Panc1 (cell line): ENCODE data around the gene LIN7B. TPM values are rescaled to one million over a fixed set of nuclear protein-coding genes. Genes with fewer than 3 reads are reported as not detected.

Experiments used
- ATAC-seq: fragments of 200-7000 bp; cut with Tn5 transposase; 2 replicates; pipeline ENCODE4 v1.9.1; 2020; ENCODE audit warnings: mild to moderate bottlenecking, moderate library complexity
- BruUV-seq: library from RNA; stranded (reverse); fragments of 400-500 nt; replicated peaks from 2 replicates; lab custom pipeline; 2021; lab: Mats Ljungman, UMichigan
- CTCF ChIA-PET: fragments of 300-600 bp; sonication (Branson Sonifier 250); formaldehyde crosslinking; loops from one replicate; lab custom pipeline; 2022; ENCODE audit warnings: antibody characterized with exemption; lab: Charles Lee
- POLR2A ChIA-PET: fragments of 300-600 bp; sonication (Branson Sonifier 250); formaldehyde crosslinking; loops from one replicate; lab custom pipeline; 2022; ENCODE audit warnings: antibody characterized with exemption; lab: Charles Lee
- DNase-seq: peaks from one replicate; pipeline ENCODE4 v3.0.0-alpha.2; 2010; ENCODE audit warnings: low read depth, low spot score
- H3K27ac ChIP-seq: 2 replicates; pipeline ENCODE4 v1.5.1; 2011; ENCODE audit warnings: mild to moderate bottlenecking, low read length, inconsistent platforms
- H3K27me3 ChIP-seq: fragments of 200-500 bp; sonication (Bioruptor generic); 2 replicates; pipeline ENCODE4 v1.6.0; 2014; ENCODE audit warnings: low read length, inconsistent platforms; ENCODE audit not compliant: control insufficient read depth, insufficient read depth
- H3K36me3 ChIP-seq: fragments of 200-500 bp; sonication (Bioruptor generic); 2 replicates; pipeline ENCODE4 v1.5.1; 2014; ENCODE audit warnings: inconsistent platforms, mild to moderate bottlenecking, low read length, moderate library complexity; ENCODE audit not compliant: control insufficient read depth, insufficient read depth
- H3K4me1 ChIP-seq: 2 replicates; pipeline ENCODE4 v1.5.1; 2011; ENCODE audit warnings: inconsistent platforms, mild to moderate bottlenecking, low read length, moderate library complexity; ENCODE audit not compliant: control insufficient read depth, insufficient read depth
- H3K4me3 ChIP-seq, 2 experiments: 2 replicates each; pipeline ENCODE4 v1.5.1; 2011 to 2012; ENCODE audit warnings: low read depth in 2 of 2, low read length in 2 of 2, mild to moderate bottlenecking in 2 of 2, inconsistent platforms in 1 of 2, moderate library complexity in 1 of 2
- H3K9me3 ChIP-seq: fragments of 200-500 bp; sonication (Bioruptor generic); 2 replicates; pipeline ENCODE4 v1.5.1; 2014; ENCODE audit warnings: low read depth, mild to moderate bottlenecking, inconsistent platforms, low read length, moderate library complexity; ENCODE audit not compliant: control insufficient read depth, insufficient read depth
- POLR2AphosphoS5 ChIP-seq: IDR thresholded peaks from 2 replicates; pipeline ENCODE4 v1.6.1; 2012; ENCODE audit warnings: mild to moderate bottlenecking, low read depth, low read length, moderate library complexity
- REST ChIP-seq, 2 experiments: IDR thresholded peaks; 2 replicates each; pipeline ENCODE4 v1.6.1; 2011 to 2012; ENCODE audit warnings: low read depth in 2 of 2, control low read depth in 1 of 2, low read length in 1 of 2, mild to moderate bottlenecking in 1 of 2, moderate library complexity in 1 of 2; ENCODE audit not compliant: insufficient read depth in 1 of 2
- SIN3A ChIP-seq: IDR thresholded peaks from 2 replicates; pipeline ENCODE4 v1.6.1; 2012; ENCODE audit warnings: low read depth, mild to moderate bottlenecking, low read length, moderate library complexity, borderline replicate concordance; ENCODE audit not compliant: insufficient read depth
- TCF7L2 ChIP-seq: IDR thresholded peaks from 2 replicates; pipeline ENCODE4 v1.6.1; 2011; ENCODE audit warnings: mild to moderate bottlenecking, low read depth, low read length, inconsistent platforms
- in situ Hi-C: cut with HindIII; loops from 2 replicates; pipeline ENCODE4 v1.10.0; 2016; ENCODE audit warnings: low sequenced_read_pairs, low pct_unique_long_range_greater_than_20kb
- intact Hi-C: fragments of 100-400 bp; cut with micrococcal nuclease; formaldehyde crosslinking; loops from one replicate; pipeline ENCODE4 v1.10.0; 2022; ENCODE audit not compliant: unreplicated experiment
- total RNA-seq: library from RNA; stranded (reverse); gene quantifications from one replicate; pipeline ENCODE4 v1.2.1, GENCODE V29; 2021; ENCODE audit not compliant: unreplicated experiment
- TF ChIP-seq, protein P1 (sequence below): fragments of 450-650 bp; IDR thresholded peaks from 2 replicates; pipeline ENCODE4 v1.5.1; 2017; ENCODE audit warnings: mild to moderate bottlenecking

LIN7B gene
- total RNA-seq, 1 experiment from 2014 or later, result 6.4 TPM

DNA sequence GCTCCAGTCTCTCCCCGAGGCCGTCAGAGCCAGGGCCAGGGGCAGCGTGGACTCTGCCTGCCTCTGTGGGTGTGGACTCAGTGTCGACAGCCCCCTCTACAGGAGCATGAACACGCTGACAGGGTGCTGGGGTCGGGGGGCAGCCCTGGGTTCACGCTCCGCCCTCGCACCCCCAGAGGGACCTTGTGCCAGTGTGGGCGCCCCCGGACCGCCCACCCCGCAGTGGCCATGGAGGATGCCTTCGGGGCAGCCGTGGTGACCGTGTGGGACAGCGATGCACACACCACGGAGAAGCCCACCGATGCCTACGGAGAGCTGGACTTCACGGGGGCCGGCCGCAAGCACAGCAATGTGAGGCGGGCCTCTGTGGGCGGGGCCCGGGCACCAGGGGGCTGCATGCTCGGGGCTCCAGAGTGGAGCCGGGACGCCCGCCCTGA, 51.7 kb downstream of the LIN7B start:
- no peaks in the 10 kb centered on the region for H3K27me3 ChIP-seq
- H3K9me3 ChIP-seq, result no peaks in the 10 kb centered on the region
- TF ChIP-seq SIN3A (no peak), TCF7L2 (no peak), REST (IDR thresholded peaks at IDR 0.05; ENCODE audit: insufficient read depth in 1 of 2, low read depth in 2 of 2, low read length in 1 of 2) (no peak), POLR2AphosphoS5 (no peak)
- TF ChIP-seq, protein P1, sequence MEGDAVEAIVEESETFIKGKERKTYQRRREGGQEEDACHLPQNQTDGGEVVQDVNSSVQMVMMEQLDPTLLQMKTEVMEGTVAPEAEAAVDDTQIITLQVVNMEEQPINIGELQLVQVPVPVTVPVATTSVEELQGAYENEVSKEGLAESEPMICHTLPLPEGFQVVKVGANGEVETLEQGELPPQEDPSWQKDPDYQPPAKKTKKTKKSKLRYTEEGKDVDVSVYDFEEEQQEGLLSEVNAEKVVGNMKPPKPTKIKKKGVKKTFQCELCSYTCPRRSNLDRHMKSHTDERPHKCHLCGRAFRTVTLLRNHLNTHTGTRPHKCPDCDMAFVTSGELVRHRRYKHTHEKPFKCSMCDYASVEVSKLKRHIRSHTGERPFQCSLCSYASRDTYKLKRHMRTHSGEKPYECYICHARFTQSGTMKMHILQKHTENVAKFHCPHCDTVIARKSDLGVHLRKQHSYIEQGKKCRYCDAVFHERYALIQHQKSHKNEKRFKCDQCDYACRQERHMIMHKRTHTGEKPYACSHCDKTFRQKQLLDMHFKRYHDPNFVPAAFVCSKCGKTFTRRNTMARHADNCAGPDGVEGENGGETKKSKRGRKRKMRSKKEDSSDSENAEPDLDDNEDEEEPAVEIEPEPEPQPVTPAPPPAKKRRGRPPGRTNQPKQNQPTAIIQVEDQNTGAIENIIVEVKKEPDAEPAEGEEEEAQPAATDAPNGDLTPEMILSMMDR, result no peak
- no peaks in the 10 kb centered on the region for H3K36me3 ChIP-seq
- DNase-seq (no peak), ATAC-seq (no peak)
- H3K27ac ChIP-seq, result no peak overlapping the region
- intact Hi-C loops (no loop called here), in situ Hi-C loops (no loop called here)
- BruUV-seq, result no TSS peak
- ChIA-PET POLR2A (no interaction called here), CTCF (no interaction called here)
- H3K4me3 ChIP-seq, result no peak overlapping the region
- no peaks in the 10 kb centered on the region for H3K4me1 ChIP-seq

DNA sequence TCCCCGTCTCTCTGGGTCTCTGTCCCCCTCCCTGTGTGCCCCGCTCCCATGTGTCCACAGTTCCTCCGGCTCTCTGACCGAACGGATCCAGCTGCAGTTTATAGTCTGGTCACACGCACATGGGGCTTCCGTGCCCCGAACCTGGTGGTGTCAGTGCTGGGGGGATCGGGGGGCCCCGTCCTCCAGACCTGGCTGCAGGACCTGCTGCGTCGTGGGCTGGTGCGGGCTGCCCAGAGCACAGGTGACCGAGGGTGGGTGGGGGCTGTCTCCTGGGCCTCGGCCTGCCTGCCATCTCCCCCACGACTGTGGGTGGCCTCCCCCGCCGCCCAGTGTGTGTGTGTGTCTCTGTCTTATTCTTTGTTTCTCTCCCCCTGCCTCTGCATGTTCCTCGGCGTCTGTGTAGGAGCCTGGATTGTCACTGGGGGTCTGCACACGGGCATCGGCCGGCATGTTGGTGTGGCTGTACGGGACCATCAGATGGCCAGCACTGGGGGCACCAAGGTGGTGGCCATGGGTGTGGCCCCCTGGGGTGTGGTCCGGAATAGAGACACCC, 53.8 kb downstream of the LIN7B start:
- H3K4me3 ChIP-seq, result no peak overlapping the region
- in situ Hi-C loops (no loop called here), intact Hi-C loops (no loop called here)
- no peaks in the 10 kb centered on the region for H3K4me1 ChIP-seq
- H3K36me3 ChIP-seq, result no peaks in the 10 kb centered on the region; the same call in 1 of the 2 replicates
- H3K27ac ChIP-seq, result no peak overlapping the region
- ChIA-PET CTCF (no interaction called here), POLR2A (no interaction called here)
- H3K9me3 ChIP-seq, result no peaks in the 10 kb centered on the region
- BruUV-seq, result no TSS peak
- TF ChIP-seq TCF7L2 (no peak), POLR2AphosphoS5 (no peak), REST (IDR thresholded peaks at IDR 0.05; ENCODE audit: insufficient read depth in 1 of 2, low read depth in 2 of 2, low read length in 1 of 2) (no peak), SIN3A (no peak)
- TF ChIP-seq, protein P1, result no peak
- no peak for DNase-seq
- no peaks in the 10 kb centered on the region for H3K27me3 ChIP-seq
- no peak for ATAC-seq

Other genes with a start within 250 kb of the LIN7B start
- gene PLEKHA4, start 245.8 kb upstream of the LIN7B start, total RNA-seq, result 4.2 TPM
- gene PPP1R15A, start 241.9 kb upstream of the LIN7B start, total RNA-seq, result 27.1 TPM
- gene TULP2, start 215.6 kb upstream of the LIN7B start, total RNA-seq, result 0.15 TPM
- 102 TPM for gene NUCB1, start 214.1 kb upstream of the LIN7B start, total RNA-seq
- 0.85 TPM for gene DHDH, start 180.7 kb upstream of the LIN7B start, total RNA-seq
- gene BAX, start 159.5 kb upstream of the LIN7B start, total RNA-seq, result 100 TPM
- 1,332 TPM for gene FTL, start 149.1 kb upstream of the LIN7B start, total RNA-seq
- 20.2 TPM for gene GYS1, start 121.1 kb upstream of the LIN7B start, total RNA-seq
- 170 TPM for gene RUVBL2, start 120.5 kb upstream of the LIN7B start, total RNA-seq
- 0.39 TPM for gene LHB, start 97.3 kb upstream of the LIN7B start, total RNA-seq
- not detected for gene CGB3, start 90.0 kb upstream of the LIN7B start, total RNA-seq
- gene CGB2, start 82.5 kb upstream of the LIN7B start, total RNA-seq, result not detected
- not detected for gene CGB1, start 77.5 kb upstream of the LIN7B start, total RNA-seq
- gene CGB5, start 70.5 kb upstream of the LIN7B start, total RNA-seq, result not detected
- gene CGB8, start 65.3 kb upstream of the LIN7B start, total RNA-seq, result not detected
- gene CGB7, start 56.6 kb upstream of the LIN7B start, total RNA-seq, result 0.95 TPM
- 0.39 TPM for gene NTF4, start 49.6 kb upstream of the LIN7B start, total RNA-seq
- 0.03 TPM for gene KCNA7, start 41.7 kb upstream of the LIN7B start, total RNA-seq
- gene SNRNP70, start 28.9 kb upstream of the LIN7B start, total RNA-seq, result 180 TPM
- gene C19orf73, start 4.8 kb downstream of the LIN7B start, total RNA-seq, result 1.4 TPM
- gene PPFIA3, start 5.2 kb downstream of the LIN7B start, total RNA-seq, result 21.7 TPM
- 0.13 TPM for gene HRC, start 41.0 kb downstream of the LIN7B start, total RNA-seq
- 19.4 TPM for gene TRPM4, start 43.4 kb downstream of the LIN7B start, total RNA-seq
- gene SLC6A16, start 210.8 kb downstream of the LIN7B start, total RNA-seq, result 1.3 TPM
- 0.33 TPM for gene CD37, start 221.0 kb downstream of the LIN7B start, total RNA-seq
- 31.9 TPM for gene TEAD2, start 248.0 kb downstream of the LIN7B start, total RNA-seq
- 0.95 TPM for gene DKKL1, start 249.5 kb downstream of the LIN7B start, total RNA-seq